Measurements from ENCODE around the gene RFX2. TPM values are rescaled to one million over a fixed set of nuclear protein-coding genes. Genes with fewer than 3 reads are reported as not detected.

The RFX2 gene
- total and polyA plus RNA-seq, 4 donors = 13.1 to 54.2 (median 20.0) TPM

DNA sequence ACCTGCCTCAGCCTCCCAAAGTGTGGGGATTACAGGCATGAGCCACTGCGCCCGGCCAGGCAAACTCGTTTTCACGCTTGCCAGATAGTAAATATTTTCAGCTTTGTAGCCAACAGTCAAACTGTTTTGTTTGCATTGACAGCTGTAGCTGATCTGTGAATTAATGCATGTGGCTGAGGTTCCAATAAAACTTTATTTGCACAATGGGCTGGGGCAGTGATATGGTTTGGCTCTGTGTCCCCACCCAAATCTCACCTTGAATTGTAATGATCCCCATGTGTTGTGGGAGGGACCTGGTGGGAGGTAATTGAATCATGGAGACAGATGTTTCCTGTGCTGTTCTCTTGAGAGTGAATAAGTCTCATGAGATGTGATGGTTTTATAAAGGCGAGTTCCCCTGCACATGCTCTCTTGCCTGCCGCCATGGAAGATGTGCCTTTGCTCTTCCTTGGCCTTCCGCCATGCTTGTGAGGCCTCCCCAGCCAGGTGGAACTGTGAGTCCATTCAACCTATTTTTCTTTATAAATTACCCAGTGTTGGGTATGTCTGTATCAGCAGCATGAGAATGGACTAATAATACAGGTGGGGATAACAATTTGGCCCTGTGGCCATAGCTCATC, 110.0 kb downstream of the RFX2 start:
- TF ChIP-seq, protein P1, sequence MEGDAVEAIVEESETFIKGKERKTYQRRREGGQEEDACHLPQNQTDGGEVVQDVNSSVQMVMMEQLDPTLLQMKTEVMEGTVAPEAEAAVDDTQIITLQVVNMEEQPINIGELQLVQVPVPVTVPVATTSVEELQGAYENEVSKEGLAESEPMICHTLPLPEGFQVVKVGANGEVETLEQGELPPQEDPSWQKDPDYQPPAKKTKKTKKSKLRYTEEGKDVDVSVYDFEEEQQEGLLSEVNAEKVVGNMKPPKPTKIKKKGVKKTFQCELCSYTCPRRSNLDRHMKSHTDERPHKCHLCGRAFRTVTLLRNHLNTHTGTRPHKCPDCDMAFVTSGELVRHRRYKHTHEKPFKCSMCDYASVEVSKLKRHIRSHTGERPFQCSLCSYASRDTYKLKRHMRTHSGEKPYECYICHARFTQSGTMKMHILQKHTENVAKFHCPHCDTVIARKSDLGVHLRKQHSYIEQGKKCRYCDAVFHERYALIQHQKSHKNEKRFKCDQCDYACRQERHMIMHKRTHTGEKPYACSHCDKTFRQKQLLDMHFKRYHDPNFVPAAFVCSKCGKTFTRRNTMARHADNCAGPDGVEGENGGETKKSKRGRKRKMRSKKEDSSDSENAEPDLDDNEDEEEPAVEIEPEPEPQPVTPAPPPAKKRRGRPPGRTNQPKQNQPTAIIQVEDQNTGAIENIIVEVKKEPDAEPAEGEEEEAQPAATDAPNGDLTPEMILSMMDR (IDR thresholded peaks at IDR 0.05; ENCODE audit: control extremely low read depth, extremely low read depth) = no peak
- WGBS, 2 donors = 98% methylated on average over 7 of the region's 7 CpGs
- no peak for ATAC-seq (ENCODE audit: insufficient read depth, low FRiP score)
- H3K4me1 ChIP-seq (ENCODE audit: control insufficient read depth in 5 of 5, insufficient read depth in 5 of 5, low read length in 5 of 5) = no peaks in the 10 kb centered on the region
- no peak overlapping the region for H3K27ac ChIP-seq (ENCODE audit: low read depth in 1 of 2, low read length in 1 of 2)
- H3K4me3 ChIP-seq = no peak overlapping the region
- H3K9me3 ChIP-seq (ENCODE audit: control insufficient read depth in 4 of 4, insufficient read depth in 3 of 4, low read length in 3 of 4) = no peaks in the 10 kb centered on the region
- H3K27me3 ChIP-seq (ENCODE audit: control insufficient read depth in 3 of 3, insufficient read depth in 3 of 3, low read length in 2 of 3) = no peaks in the 10 kb centered on the region
- no peak overlapping the region for H3K9ac ChIP-seq (ENCODE audit: insufficient read depth in 1 of 2, low read length in 2 of 2)
- DNase-seq = no peak
- H3K36me3 ChIP-seq (ENCODE audit: control insufficient read depth in 4 of 4, insufficient read depth in 4 of 4, low read length in 4 of 4) = peaks cover 5 to 34% (median 19%) of the 10 kb centered on the region in 4 donors

- Histone ChIP-seq H3K9me3 (ENCODE audit: control insufficient read depth in 4 of 4, insufficient read depth in 3 of 4, low read length in 3 of 4) (no peaks in the 10 kb centered on the region), H3K4me3 (no peak overlapping the region), H3K27ac (ENCODE audit: low read depth in 1 of 2, low read length in 1 of 2) (no peak overlapping the region), H3K27me3 (ENCODE audit: control insufficient read depth in 3 of 3, insufficient read depth in 3 of 3, low read length in 2 of 3) (no peaks in the 10 kb centered on the region), H3K36me3 (ENCODE audit: control insufficient read depth in 4 of 4, insufficient read depth in 4 of 4, low read length in 4 of 4) (peaks cover 5 to 36% (median 19%) of the 10 kb centered on the region in 4 donors), H3K4me1 (ENCODE audit: control insufficient read depth in 5 of 5, insufficient read depth in 5 of 5, low read length in 5 of 5) (peaks cover 0 to 5% (median 0%) of the 10 kb centered on the region in 5 donors), H3K9ac (ENCODE audit: insufficient read depth in 1 of 2, low read length in 2 of 2) (no peak overlapping the region)
- TF ChIP-seq, protein P1 (IDR thresholded peaks at IDR 0.05; ENCODE audit: control extremely low read depth, extremely low read depth) = no peak
- WGBS, 2 donors = 98% methylated on average over 6 of the region's 6 CpGs
- ATAC-seq (ENCODE audit: insufficient read depth, low FRiP score) = no peak
- no peak for DNase-seq
Measured at GRCh38 chr19:5999693-6000092, 110.6 kb downstream of the RFX2 start.

DNA sequence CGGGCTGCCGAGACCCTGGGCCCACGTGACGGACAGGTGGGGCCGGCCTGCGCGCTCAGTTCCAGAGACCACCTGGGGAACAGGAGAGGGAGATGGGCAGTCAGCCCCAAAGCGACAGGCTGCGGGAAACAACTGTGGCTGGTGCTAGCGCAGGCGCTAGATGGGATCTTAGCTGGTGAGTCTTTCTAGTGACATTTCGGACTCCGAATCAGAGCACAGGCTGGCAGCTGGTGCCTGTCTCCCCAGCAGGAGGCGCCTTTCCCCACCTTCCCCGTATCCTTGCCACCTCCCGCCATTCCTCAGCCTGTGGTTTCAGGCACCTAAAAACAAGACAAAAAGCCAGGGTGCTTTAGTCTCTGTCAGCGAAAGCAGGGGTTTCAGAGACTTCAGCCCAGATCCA, 112.9 kb downstream of the RFX2 start:
- no peak for ATAC-seq (ENCODE audit: insufficient read depth, low FRiP score)
- H3K27me3 ChIP-seq (ENCODE audit: control insufficient read depth in 3 of 3, insufficient read depth in 3 of 3, low read length in 2 of 3) = no peaks in the 10 kb centered on the region
- H3K4me3 ChIP-seq = no peak overlapping the region
- no peaks in the 10 kb centered on the region for H3K9me3 ChIP-seq (ENCODE audit: control insufficient read depth in 4 of 4, insufficient read depth in 3 of 4, low read length in 3 of 4)
- H3K27ac ChIP-seq (ENCODE audit: low read depth in 1 of 2, low read length in 1 of 2) = no peak overlapping the region
- peaks cover 5 to 24% (median 17%) of the 10 kb centered on the region in 4 donors for H3K36me3 ChIP-seq (ENCODE audit: control insufficient read depth in 4 of 4, insufficient read depth in 4 of 4, low read length in 4 of 4)
- no peak for DNase-seq
- no peak overlapping the region for H3K9ac ChIP-seq (ENCODE audit: insufficient read depth in 1 of 2, low read length in 2 of 2)
- TF ChIP-seq, protein P1 (IDR thresholded peaks at IDR 0.05; ENCODE audit: control extremely low read depth, extremely low read depth) = no peak
- WGBS, 2 donors = 91 to 96% methylated on average over 17 of the region's 17 CpGs
- H3K4me1 ChIP-seq (ENCODE audit: control insufficient read depth in 5 of 5, insufficient read depth in 5 of 5, low read length in 5 of 5) = peaks cover 0 to 20% (median 7%) of the 10 kb centered on the region in 5 donors
